Thymus (tissue), 11 donors: ENCODE measurements around the gene SNX30. TPM values are rescaled to one million over a fixed set of nuclear protein-coding genes. Genes with fewer than 3 reads are reported as not detected.

ENCODE experiments used
- DNase-seq, 9 donors: peaks; one replicate each; pipeline ENCODE4 v3.0.0-alpha.2; 2013; ENCODE audit warnings: low spot score in 9 of 9, low read depth in 6 of 9, missing footprints in 1 of 9
- H3K27ac ChIP-seq, 2 donors: one replicate each; pipeline ENCODE4 v1.5.1; 2013; ENCODE audit warnings: control low read depth in 1 of 2, low read depth in 1 of 2, low read length in 1 of 2, mild to moderate bottlenecking in 1 of 2, moderate library complexity in 1 of 2
- H3K27me3 ChIP-seq, 2 donors: one replicate each; pipeline ENCODE4 v1.5.1; 2013; ENCODE audit warnings: low read length in 1 of 2; ENCODE audit not compliant: control insufficient read depth in 2 of 2, insufficient read depth in 1 of 2
- H3K36me3 ChIP-seq, 2 donors: one replicate each; pipeline ENCODE4 v1.5.1; 2013; ENCODE audit warnings: low read length in 1 of 2, mild to moderate bottlenecking in 1 of 2, moderate library complexity in 1 of 2; ENCODE audit not compliant: control insufficient read depth in 2 of 2, insufficient read depth in 2 of 2
- H3K4me1 ChIP-seq, 2 donors: one replicate each; pipeline ENCODE4 v1.5.1; 2013; ENCODE audit warnings: low read length in 2 of 2; ENCODE audit not compliant: control insufficient read depth in 2 of 2, insufficient read depth in 2 of 2
- H3K4me3 ChIP-seq, 2 donors: one replicate each; pipeline ENCODE4 v1.5.1; 2013; ENCODE audit warnings: low read length in 2 of 2, control low read depth in 1 of 2, mild to moderate bottlenecking in 1 of 2
- H3K9me3 ChIP-seq, 2 donors: one replicate each; pipeline ENCODE4 v1.5.1; 2013; ENCODE audit warnings: low read length in 1 of 2, mild to moderate bottlenecking in 1 of 2; ENCODE audit not compliant: control insufficient read depth in 2 of 2, insufficient read depth in 1 of 2
- WGBS: extraction: QIAGEN DNeasy Blood & Tissue Kit; methylation state at CpG from one replicate; pipeline ENCODE4 v1.1.7; 2013; 5-methylcytosine and 5-hydroxymethylcytosine counted together
- polyA plus RNA-seq: library from polyadenylated mRNA; stranded (reverse); fragments of 200-250 nt; gene quantifications from one replicate; pipeline ENCODE4 v1.2.3, GENCODE V29; 2013
- total RNA-seq: library from RNA; stranded (reverse); fragments of 120-200 nt; gene quantifications from one replicate; pipeline ENCODE4 v1.2.4, GENCODE V29; 2013
- donor health status: healthy.

The SNX30 gene
- total and polyA plus RNA-seq, 2 donors = 4.2 to 4.8 TPM

DNA sequence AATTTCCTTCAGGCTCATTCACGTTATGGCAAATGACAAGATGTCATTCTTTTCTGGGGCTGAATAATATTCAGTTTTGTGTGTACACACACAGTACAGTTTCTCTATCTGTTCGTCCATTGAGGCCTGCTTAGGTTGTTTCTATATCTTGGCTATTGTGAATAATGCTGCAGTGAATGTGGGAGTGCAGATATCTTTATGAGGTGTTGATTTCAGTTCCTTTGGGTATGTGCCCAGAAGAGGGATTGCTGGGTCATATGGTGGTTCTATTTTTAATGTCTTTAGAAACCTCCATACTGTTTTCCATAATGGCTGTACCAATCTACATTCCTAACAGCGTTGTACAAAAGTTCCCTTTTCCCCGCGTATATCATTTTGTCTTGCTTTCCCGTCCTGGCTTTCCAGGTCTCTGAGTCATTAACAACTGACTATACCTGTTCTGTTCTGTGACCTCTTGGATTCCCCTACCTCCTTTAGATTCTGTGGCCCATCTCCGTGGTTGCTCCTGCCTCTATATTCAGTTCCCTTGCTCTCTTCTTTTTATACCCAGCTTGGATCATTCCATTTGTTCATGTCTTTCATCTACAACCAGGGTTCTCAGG lies 6.8 kb downstream of the SNX30 start:
- Histone ChIP-seq H3K27me3 (no peaks in the 10 kb centered on the region), H3K27ac (no peak overlapping the region), H3K9me3 (no peaks in the 10 kb centered on the region), H3K4me3 (no peak overlapping the region), H3K4me1 (peaks cover 7 to 15% of the 10 kb centered on the region in 2 donors), H3K36me3 (no peaks in the 10 kb centered on the region)
- DNase-seq = no peak
- 89% methylated on average over 7 of the region's 7 CpGs for WGBS

DNA sequence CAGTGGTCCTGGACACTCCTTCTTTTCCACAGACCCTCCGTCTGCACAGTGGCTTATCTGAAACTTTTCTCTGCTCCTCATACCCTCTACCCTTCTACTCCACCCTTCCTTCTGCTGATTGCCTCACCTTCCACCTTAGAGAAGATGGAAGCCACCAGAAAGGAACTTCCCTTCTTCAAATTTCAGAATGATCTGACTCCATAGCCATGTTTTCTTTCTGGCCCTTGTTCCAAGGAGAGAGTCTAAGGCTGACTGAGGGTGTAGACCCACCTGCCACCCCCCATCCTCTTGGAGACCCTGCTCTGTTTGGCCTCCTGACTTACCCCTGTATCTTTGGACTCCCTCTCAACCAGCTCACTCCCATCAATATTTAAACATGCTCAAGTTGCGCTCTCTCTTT lies 7.4 kb downstream of the SNX30 start:
- no peak overlapping the region for H3K27ac ChIP-seq
- no peaks in the 10 kb centered on the region for H3K27me3 ChIP-seq
- H3K9me3 ChIP-seq = no peaks in the 10 kb centered on the region
- H3K36me3 ChIP-seq = no peaks in the 10 kb centered on the region
- no peak overlapping the region for H3K4me3 ChIP-seq
- no peak for DNase-seq
- WGBS = 94% methylated on average over 2 of the region's 2 CpGs
- peaks cover 7 to 12% of the 10 kb centered on the region in 2 donors for H3K4me1 ChIP-seq

DNA sequence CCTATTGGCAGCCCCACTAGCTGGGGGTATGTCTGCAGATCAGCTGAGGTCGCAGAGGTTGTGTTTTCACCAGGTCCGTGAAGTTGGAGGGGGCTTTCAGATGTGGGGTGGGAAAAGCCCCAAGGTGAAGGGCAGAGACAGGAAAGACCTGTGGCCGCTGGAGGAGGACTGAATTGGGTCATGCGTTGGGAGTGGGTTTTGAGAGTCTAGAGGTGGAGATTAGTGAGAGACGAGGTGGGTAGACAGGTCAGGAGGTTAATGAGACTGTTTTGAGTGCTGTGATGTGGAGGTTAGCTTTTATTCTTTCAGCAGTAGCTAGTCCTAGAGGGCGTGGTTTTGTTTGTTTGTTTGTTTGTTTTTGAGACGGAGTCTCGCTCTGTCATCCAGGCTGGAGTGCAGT lies 10.3 kb downstream of the SNX30 start:
- WGBS = 96% methylated on average over 8 of the region's 8 CpGs
- H3K9me3 ChIP-seq = no peaks in the 10 kb centered on the region
- H3K4me3 ChIP-seq = no peak overlapping the region
- no peaks in the 10 kb centered on the region for H3K4me1 ChIP-seq
- H3K27ac ChIP-seq = no peak overlapping the region
- DNase-seq = no peak
- no peaks in the 10 kb centered on the region for H3K36me3 ChIP-seq
- H3K27me3 ChIP-seq = no peaks in the 10 kb centered on the region

DNA sequence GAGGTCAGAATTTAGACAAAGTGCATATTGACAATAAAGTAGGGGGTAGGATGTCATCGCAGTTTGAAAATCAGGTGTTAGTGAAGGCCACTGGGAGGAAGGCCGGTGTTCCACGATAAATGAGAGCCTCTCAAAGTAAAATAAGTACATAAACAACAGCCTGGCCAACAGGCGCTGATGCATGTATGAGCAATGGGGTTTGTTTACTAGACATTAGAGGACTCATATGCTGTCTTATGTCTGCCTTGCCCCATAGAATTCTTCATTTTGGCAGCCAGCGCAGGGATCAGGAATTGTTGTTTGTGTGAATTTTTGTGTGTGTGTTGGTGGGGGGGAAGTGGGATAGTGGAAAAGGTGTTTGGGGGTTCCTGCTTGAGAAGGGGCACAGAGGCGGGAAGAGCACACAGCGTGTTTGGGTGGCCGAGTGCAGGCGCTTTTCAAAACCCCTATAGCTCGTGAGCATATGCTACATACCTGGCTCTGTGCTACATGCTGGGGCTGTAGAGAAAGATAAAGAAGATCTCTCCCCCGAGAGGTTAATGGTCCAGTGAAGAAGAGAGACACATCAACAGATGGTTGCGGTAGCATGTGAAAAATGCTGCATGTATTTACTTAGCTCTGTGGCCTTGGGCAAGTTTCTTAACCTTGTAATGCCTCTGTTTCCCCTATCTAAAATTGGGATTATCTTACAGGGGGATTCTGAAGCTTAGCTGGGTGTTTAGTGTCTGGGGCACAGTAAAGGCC lies 11.5 kb downstream of the SNX30 start:
- no peaks in the 10 kb centered on the region for H3K9me3 ChIP-seq
- H3K36me3 ChIP-seq = no peaks in the 10 kb centered on the region
- WGBS = 97% methylated on average over 12 of the region's 12 CpGs
- H3K27ac ChIP-seq = no peak overlapping the region
- no peak overlapping the region for H3K4me3 ChIP-seq
- no peak for DNase-seq
- no peaks in the 10 kb centered on the region for H3K4me1 ChIP-seq
- H3K27me3 ChIP-seq = no peaks in the 10 kb centered on the region

DNA sequence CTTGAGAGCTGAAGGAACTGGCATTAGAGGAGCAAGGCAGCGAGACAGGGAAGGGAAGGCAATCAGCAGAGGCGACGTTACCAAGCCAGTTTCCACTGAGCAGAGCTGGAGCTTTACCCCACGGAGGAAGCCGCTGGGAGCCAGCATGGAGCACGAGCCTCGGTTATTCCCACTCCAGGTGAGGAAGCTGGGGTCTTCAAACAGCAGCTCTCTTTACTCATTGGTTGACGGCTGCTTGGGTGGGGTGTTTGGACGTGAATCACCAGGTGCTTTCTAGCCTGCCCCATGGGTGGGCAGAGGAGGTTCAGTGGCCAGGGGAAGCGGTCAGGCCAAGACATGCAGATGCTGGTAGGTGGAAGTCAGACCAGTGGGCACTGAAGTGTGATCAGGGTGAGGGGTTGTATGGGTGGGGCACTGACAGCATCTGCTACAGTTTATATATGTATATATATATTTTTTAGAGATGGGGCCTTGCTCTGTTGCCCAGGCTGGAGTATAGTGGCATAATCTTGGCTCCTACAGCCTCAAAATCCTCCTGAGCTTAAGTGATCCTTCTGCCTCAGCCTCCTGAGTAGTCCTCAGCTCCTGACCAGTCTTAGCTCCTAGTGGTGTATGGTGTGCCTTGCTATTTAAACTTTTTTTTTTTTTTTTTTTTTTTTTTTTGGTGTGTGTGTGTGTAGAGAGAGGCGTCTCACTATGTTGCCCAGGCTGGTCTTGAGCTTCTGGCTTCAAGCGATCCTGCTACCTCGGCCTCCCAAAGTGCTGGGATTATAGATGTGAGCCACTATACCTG lies 12.4 kb downstream of the SNX30 start:
- Histone ChIP-seq H3K4me1 (no peaks in the 10 kb centered on the region), H3K27me3 (no peaks in the 10 kb centered on the region), H3K9me3 (no peaks in the 10 kb centered on the region), H3K27ac (no peak overlapping the region), H3K4me3 (no peak overlapping the region), H3K36me3 (no peaks in the 10 kb centered on the region)
- 97% methylated on average over 13 of the region's 13 CpGs for WGBS
- no peak for DNase-seq

DNA sequence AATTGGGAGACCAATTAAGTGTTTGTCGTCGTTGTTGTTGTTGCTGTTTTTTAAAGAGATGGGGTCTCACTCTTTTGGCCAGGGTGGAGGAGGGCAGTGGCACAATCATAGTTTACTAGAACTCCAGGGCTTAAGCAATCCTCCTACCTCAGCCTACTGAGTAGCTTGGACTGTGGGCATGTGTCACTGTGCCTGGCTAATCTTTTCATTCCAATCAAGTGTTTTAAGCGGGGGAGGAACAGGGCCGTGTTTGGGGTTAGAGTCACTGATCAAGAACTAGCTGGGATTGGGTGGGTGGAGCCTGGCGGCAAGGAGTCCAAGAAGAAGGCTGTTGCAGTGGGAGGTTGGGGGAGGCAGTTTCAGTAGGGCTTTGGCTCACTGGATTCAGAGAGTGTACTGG lies 13.8 kb downstream of the SNX30 start:
- no peak overlapping the region for H3K27ac ChIP-seq
- DNase-seq = no peak
- no peaks in the 10 kb centered on the region for H3K36me3 ChIP-seq
- no peaks in the 10 kb centered on the region for H3K4me1 ChIP-seq
- no peak overlapping the region for H3K4me3 ChIP-seq
- no peaks in the 10 kb centered on the region for H3K27me3 ChIP-seq
- WGBS = 95% methylated on average over 5 of the region's 5 CpGs
- H3K9me3 ChIP-seq = no peaks in the 10 kb centered on the region

DNA sequence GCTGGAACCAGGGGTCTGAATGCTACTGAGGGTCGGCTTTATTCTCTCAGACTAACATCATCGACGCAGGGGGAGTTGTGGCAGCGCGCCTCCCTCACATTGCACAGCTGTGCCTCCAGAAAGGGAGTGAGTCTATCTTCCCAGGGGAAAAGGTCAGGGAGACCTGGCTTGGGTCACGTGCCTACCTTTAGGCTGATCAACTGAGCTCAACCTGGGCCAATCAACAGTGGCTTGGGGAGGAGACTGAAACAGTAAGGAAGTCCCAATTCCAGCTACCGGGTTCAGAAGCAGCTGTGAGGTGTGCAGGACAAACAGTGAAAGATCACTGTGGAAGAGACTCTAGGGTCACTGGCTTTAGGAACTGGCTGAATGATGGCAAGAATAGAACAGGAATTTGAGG lies 14.3 kb downstream of the SNX30 start:
- DNase-seq = no peak

DNA sequence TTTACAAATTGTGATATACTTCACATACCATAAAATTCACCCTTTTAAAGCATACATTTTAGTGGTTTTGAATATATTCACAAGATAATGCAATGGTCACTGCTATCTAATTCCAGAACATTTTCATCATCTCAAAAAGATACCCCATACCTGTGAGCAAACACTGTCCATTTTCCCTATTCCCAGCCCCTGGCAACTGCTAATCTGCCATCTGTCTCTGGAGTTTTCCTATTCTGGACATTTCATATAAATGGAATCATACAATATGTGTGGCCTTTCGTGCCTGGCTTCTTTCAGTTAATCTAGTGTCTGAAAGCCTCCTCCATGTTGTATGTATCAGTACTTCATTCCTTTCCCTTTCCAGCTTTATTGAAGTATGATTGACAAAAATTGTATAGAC lies 14.7 kb downstream of the SNX30 start:
- Histone ChIP-seq H3K4me1 (no peaks in the 10 kb centered on the region), H3K36me3 (no peaks in the 10 kb centered on the region), H3K27me3 (no peaks in the 10 kb centered on the region), H3K4me3 (no peak overlapping the region), H3K27ac (no peak overlapping the region), H3K9me3 (no peaks in the 10 kb centered on the region)
- WGBS = 99% methylated on average over 1 of the region's 1 CpG
- DNase-seq = no peak

More for the DNA sequence above, 14.3 kb downstream of the SNX30 start:
- WGBS = 93% methylated on average over 7 of the region's 7 CpGs
- Histone ChIP-seq H3K27me3 (no peaks in the 10 kb centered on the region), H3K4me3 (no peak overlapping the region), H3K4me1 (no peaks in the 10 kb centered on the region), H3K36me3 (no peaks in the 10 kb centered on the region), H3K27ac (no peak overlapping the region), H3K9me3 (no peaks in the 10 kb centered on the region)
